Measurements from ENCODE around the gene PKM. TPM values are rescaled to one million over a fixed set of nuclear protein-coding genes. Genes with fewer than 3 reads are reported as not detected.
"Not testable (repeated sequence)": the region's sequence is repeated elsewhere in the genome, so short reads cannot be mapped to it uniquely, and the experiment has no call there.

The PKM gene
- total and polyA plus RNA-seq, 3 donors from 2014 or later, result 521 to 602 (median 530) TPM

DNA sequence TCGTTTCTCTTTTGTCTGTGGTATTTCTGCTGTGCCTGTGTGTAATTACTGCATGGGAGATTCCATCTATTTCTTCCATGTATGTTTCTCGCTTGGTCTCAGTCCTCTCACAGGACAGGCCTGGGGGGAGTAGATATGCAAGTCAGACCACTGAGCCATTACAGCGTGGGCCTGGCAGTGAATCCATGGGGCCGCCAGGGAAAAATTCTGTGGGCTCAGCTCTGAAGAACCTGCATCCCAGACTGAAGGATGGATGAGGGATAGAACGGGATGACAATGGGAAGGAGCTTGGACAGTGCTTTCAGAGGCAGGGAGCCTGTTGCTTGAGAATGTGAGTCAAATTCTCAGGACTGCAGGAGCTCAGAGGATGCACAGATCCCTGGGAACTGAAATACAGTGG is 58.2 kb downstream of the PKM start:
- intact Hi-C loops (cut with DNase I; ENCODE audit: low total_unique reads), result no loop called here
- no peak for TF ChIP-seq POLR2A (IDR thresholded peaks at IDR 0.05)
- TF ChIP-seq, protein P1, sequence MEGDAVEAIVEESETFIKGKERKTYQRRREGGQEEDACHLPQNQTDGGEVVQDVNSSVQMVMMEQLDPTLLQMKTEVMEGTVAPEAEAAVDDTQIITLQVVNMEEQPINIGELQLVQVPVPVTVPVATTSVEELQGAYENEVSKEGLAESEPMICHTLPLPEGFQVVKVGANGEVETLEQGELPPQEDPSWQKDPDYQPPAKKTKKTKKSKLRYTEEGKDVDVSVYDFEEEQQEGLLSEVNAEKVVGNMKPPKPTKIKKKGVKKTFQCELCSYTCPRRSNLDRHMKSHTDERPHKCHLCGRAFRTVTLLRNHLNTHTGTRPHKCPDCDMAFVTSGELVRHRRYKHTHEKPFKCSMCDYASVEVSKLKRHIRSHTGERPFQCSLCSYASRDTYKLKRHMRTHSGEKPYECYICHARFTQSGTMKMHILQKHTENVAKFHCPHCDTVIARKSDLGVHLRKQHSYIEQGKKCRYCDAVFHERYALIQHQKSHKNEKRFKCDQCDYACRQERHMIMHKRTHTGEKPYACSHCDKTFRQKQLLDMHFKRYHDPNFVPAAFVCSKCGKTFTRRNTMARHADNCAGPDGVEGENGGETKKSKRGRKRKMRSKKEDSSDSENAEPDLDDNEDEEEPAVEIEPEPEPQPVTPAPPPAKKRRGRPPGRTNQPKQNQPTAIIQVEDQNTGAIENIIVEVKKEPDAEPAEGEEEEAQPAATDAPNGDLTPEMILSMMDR (IDR thresholded peaks at IDR 0.05), result no peak
- Histone ChIP-seq H3K27me3 (no peaks in the 10 kb centered on the region), H3K9me3 (no peaks in the 10 kb centered on the region), H3K4me1 (peaks cover 24% of the 10 kb centered on the region), H3K27ac (no peak overlapping the region), H3K36me3 (ENCODE audit: low read depth, missing control alignments) (no peaks in the 10 kb centered on the region), H3K4me3 (no peak overlapping the region)
- DNase-seq, result no peak
- 91 to 92% methylated on average over 5 of the region's 5 CpGs for WGBS, 2 donors

DNA sequence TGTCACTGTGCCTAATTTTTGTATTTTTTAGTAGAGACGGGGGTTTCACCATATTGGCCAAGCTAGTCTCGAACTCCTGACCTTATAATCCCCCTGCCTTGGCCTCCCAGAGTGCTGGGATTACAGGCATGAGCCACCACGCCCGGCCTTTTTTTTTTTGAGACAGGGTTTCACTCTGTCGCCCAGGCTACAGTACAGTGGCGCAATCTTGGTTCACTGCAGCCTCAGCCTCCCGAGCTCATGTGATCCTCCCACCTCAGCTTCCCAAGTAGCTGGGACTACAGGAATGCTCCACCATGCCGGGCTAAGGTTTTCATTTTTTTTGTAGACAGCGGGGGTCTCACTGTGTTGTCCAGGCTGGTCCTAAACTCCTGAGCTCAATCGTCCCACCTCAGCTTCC is 59.0 kb downstream of the PKM start:
- 91 to 95% methylated on average over 8 to 10 of the region's 10 CpGs for WGBS, 2 donors
- H3K27me3 ChIP-seq; intact Hi-C loops (cut with DNase I; ENCODE audit: low total_unique reads); DNase-seq; H3K9me3 ChIP-seq; H3K27ac ChIP-seq; H3K4me3 ChIP-seq; H3K36me3 ChIP-seq (ENCODE audit: low read depth, missing control alignments): not testable (repeated sequence)
- H3K4me1 ChIP-seq, result peaks cover 25% of the 10 kb centered on the region

DNA sequence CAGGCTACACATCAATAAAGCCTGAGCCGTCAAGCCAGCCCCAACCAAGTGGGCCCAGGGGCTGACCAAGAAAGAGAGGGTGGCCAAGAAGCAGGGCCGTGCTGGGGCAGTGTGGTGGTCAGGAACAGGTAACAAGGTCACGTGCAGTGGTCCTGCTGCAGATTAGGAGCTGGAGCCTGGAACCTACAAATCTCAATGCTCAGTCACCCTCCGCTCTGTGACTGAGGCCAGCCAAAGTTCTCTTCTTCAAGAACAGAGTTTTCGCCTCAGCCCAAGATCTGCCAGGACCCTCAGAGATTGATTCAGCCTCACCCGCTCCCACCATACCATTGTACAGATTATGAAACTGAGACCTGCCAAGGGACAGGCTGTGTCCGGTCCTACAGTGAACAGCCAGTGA is 60.3 kb downstream of the PKM start:
- Histone ChIP-seq H3K27me3 (no peaks in the 10 kb centered on the region), H3K27ac (no peak overlapping the region), H3K9me3 (no peaks in the 10 kb centered on the region), H3K36me3 (ENCODE audit: low read depth, missing control alignments) (no peaks in the 10 kb centered on the region), H3K4me1 (peaks cover 17% of the 10 kb centered on the region), H3K4me3 (no peak overlapping the region)
- DNase-seq, result no peak
- no peak for TF ChIP-seq POLR2A (IDR thresholded peaks at IDR 0.05)
- TF ChIP-seq, protein P1 (IDR thresholded peaks at IDR 0.05), result no peak
- WGBS, 2 donors, result 90 to 94% methylated on average over 7 of the region's 7 CpGs
- intact Hi-C loops (cut with DNase I; ENCODE audit: low total_unique reads), result no loop called here

DNA sequence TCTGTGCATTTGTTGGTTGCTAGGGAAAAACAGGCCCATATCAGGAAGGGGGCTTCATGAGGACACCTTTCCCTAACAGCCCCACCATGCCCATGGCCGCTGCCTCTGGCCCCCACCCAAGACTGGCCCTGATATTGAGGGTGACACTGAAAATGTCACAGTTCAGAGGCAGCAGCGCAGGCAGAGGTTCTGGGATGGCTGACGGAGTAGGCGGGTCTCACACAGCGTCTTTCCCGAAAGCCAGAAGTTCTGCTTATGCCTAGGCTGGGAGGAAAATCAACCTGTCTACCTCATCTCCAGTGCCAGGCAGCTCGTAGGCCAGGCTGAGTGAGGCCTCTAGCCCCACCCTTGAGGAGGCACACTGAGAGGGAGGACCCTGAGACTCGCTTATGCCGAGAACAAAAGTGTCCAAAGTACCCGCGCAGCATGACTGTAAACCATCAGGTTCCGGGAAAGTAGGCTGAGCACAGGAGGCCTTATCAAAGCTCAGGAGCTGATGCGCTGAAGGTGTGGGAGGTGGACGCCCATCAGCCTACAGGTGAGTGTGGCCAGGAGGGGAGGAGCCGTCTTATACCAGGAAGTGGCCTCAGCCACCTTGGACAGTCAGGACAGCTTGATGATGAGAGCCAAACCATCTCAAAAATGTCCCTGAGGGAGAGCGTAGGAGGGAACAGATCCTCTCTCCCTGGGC is 60.9 kb downstream of the PKM start:
- Histone ChIP-seq H3K4me1 (peaks cover 14% of the 10 kb centered on the region), H3K9me3 (no peaks in the 10 kb centered on the region), H3K4me3 (no peak overlapping the region), H3K36me3 (ENCODE audit: low read depth, missing control alignments) (no peaks in the 10 kb centered on the region), H3K27ac (no peak overlapping the region), H3K27me3 (no peaks in the 10 kb centered on the region)
- no peak for DNase-seq
- TF ChIP-seq, protein P1 (IDR thresholded peaks at IDR 0.05), result no peak
- intact Hi-C loops (cut with DNase I; ENCODE audit: low total_unique reads), result no loop called here
- WGBS, 2 donors, result 83 to 90% methylated on average over 9 to 16 of the region's 16 CpGs

DNA sequence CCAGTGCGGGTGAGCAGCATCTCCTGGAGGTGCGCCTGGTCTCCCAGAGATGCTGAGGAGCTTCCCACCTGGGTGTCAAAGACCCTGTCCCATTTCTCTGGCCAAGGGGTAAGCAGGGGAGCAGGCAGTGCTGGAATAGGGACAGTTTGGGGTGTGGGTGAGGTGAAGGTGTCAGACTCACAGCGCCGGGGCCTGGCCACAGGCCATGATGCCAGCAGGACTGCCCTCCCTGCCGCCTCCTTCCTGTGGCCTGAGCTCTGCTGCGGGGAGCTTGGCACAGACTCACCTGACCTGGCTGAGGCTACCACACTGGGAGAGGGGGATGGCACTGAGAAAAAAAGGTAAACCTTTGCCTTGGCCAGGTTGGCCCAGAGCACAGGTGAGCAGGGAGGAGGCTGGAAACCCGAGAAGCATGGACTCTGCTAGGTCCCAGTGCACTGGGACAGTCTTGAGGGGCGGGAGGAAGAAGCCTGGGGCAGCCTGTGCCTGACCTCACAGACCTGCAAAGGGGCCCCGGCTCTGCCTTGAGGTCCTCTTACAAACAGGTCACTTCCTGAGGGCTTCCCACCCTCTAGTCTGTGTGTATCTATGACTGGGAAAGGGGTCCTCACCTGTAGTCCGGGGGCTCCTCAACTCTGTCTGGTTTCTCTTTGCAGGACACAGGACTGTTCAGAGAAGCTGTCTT is 61.6 kb downstream of the PKM start:
- Histone ChIP-seq H3K4me3 (no peak overlapping the region), H3K27me3 (no peaks in the 10 kb centered on the region), H3K36me3 (ENCODE audit: low read depth, missing control alignments) (no peaks in the 10 kb centered on the region), H3K4me1 (peaks cover 14% of the 10 kb centered on the region), H3K9me3 (no peaks in the 10 kb centered on the region), H3K27ac (no peak overlapping the region)
- intact Hi-C loops (cut with DNase I; ENCODE audit: low total_unique reads), result no loop called here
- no peak for DNase-seq
- WGBS, 2 donors, result 76 to 89% methylated on average over 5 to 10 of the region's 10 CpGs
- no peak for TF ChIP-seq POLR2A (IDR thresholded peaks at IDR 0.05)
- TF ChIP-seq, protein P1 (IDR thresholded peaks at IDR 0.05), result no peak
